ENCODE results near the gene CBX8. TPM values are rescaled to one million over a fixed set of nuclear protein-coding genes. Genes with fewer than 3 reads are reported as not detected.

The CBX8 gene
- total RNA-seq, 1 experiment from 2014 or later: 2.0 TPM

DNA sequence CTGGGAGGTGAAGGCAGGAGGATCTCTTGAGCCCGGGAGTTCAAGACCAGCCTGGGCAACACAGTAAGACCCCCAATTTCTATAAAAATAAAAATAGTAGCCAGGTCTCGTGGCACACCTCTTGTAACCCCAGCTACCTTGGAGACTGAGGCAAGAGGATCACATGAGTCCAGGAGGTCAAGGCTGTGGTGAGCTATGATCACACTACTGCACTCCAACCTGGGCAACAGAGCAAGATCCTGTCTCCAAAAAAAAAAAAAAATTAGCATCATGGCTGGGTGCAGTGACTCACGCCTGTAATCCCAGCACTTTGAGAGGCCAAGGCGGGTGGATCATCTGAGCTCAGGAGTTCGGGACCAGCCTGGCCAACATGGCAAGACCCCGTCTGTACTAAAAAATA is 25.6 kb downstream of the CBX8 start (continued):
- TF ChIP-seq, protein P1, sequence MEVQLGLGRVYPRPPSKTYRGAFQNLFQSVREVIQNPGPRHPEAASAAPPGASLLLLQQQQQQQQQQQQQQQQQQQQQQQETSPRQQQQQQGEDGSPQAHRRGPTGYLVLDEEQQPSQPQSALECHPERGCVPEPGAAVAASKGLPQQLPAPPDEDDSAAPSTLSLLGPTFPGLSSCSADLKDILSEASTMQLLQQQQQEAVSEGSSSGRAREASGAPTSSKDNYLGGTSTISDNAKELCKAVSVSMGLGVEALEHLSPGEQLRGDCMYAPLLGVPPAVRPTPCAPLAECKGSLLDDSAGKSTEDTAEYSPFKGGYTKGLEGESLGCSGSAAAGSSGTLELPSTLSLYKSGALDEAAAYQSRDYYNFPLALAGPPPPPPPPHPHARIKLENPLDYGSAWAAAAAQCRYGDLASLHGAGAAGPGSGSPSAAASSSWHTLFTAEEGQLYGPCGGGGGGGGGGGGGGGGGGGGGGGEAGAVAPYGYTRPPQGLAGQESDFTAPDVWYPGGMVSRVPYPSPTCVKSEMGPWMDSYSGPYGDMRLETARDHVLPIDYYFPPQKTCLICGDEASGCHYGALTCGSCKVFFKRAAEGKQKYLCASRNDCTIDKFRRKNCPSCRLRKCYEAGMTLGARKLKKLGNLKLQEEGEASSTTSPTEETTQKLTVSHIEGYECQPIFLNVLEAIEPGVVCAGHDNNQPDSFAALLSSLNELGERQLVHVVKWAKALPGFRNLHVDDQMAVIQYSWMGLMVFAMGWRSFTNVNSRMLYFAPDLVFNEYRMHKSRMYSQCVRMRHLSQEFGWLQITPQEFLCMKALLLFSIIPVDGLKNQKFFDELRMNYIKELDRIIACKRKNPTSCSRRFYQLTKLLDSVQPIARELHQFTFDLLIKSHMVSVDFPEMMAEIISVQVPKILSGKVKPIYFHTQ (CRISPR knock-in tag; IDR thresholded peaks at IDR 0.05): no peak
- TF ChIP-seq FOXJ3 (CRISPR knock-in tag; IDR thresholded peaks at IDR 0.05; ENCODE audit: borderline replicate concordance) (no peak), RORB (CRISPR knock-in tag; IDR thresholded peaks at IDR 0.05) (no peak), SMAD4 (CRISPR knock-in tag; IDR thresholded peaks at IDR 0.05) (no peak), NR1H2 (CRISPR knock-in tag; IDR thresholded peaks at IDR 0.05) (no peak)

DNA sequence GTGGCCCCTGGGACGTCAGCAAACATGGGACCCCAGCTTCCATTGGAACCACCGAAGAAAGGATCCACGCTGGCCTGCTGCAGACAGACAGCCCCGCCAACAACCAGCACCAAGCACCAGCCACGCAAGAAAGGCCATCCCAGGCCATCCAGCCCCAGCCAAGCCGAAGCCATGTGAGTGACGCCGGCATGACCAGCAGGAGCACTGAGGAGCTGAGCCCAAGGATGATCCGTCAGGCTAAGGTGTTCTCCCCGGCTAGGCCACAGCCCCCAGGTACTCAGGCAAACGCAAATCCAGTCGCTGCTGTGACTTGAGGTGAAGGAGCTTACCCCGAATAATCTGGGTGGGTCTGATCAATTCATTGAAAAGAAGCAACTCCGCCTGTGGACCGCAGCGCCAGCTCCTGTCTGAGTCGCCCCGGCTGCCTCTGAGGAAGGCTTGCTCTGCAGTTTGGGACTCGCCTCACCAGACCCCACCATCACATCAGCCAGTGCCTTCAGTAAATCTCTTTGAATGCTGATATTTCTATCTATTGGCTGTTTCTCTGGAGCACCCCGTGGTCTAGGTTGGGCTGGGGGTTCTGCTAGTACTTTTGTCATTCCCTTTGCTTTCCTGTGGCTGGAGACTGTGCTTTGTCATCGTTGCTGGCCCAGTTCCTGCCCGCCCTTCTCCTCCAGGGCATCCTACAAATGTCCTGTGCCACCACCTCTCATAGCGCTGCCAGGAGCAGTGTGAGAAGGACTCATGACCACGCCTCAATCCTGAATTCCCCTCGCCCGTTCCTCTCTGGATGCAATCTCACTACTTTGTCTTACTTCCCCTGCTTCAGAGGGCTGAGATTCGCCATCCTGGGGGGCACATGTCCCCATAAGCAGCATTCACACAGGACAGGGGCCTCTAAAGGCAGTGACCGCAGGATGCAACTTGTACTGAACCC is 27.0 kb downstream of the CBX8 start:
- DNase-seq (ENCODE audit: low spot score) (no peak), ATAC-seq (peak; percentile 30; the same call in 1 of the 2 replicates)
- Mint-ChIP-seq H3K4me3 (no peak overlapping the region), H3K36me3 (no peaks in the 10 kb centered on the region), H3K4me1 (peaks cover 6% of the 10 kb centered on the region), H3K27me3 (ENCODE audit: low read depth) (peaks cover 12% of the 10 kb centered on the region), H3K9me3 (peaks cover 7% of the 10 kb centered on the region; the same call in 1 of the 2 replicates), H3K27ac (no peak overlapping the region; the same call in 1 of the 2 replicates)
- ChIA-PET POLR2A (interaction anchor here (0.6 kb wide), 1 partner anchor 16 kb away, joined by 6 read pairs; no protein-coding TSS in a partner anchor), CTCF (interaction anchor here (0.6 to 1.8 kb wide), 6 partner anchors 17 to 71 kb away, joined by 3 to 8 read pairs (median 3); no protein-coding TSS in a partner anchor)
- TF ChIP-seq CREB1 (CRISPR knock-in tag; IDR thresholded peaks at IDR 0.05) (no peak), NFATC4 (CRISPR knock-in tag; IDR thresholded peaks at IDR 0.05) (no peak), ZNF423 (CRISPR knock-in tag; IDR thresholded peaks at IDR 0.05) (no peak), ZNF263 (CRISPR knock-in tag; IDR thresholded peaks at IDR 0.05; ENCODE audit: low read depth) (no peak), PRRX2 (CRISPR knock-in tag; IDR thresholded peaks at IDR 0.05) (no peak), ZNF121 (CRISPR knock-in tag; IDR thresholded peaks at IDR 0.05) (no peak), NFYB (CRISPR knock-in tag; conservative IDR thresholded peaks at IDR 0.05; ENCODE audit: low read depth) (no peak), GRHL2 (CRISPR knock-in tag; IDR thresholded peaks at IDR 0.05; ENCODE audit: insufficient replicate concordance, severe bottlenecking) (no peak)
- TF ChIP-seq, protein P2, sequence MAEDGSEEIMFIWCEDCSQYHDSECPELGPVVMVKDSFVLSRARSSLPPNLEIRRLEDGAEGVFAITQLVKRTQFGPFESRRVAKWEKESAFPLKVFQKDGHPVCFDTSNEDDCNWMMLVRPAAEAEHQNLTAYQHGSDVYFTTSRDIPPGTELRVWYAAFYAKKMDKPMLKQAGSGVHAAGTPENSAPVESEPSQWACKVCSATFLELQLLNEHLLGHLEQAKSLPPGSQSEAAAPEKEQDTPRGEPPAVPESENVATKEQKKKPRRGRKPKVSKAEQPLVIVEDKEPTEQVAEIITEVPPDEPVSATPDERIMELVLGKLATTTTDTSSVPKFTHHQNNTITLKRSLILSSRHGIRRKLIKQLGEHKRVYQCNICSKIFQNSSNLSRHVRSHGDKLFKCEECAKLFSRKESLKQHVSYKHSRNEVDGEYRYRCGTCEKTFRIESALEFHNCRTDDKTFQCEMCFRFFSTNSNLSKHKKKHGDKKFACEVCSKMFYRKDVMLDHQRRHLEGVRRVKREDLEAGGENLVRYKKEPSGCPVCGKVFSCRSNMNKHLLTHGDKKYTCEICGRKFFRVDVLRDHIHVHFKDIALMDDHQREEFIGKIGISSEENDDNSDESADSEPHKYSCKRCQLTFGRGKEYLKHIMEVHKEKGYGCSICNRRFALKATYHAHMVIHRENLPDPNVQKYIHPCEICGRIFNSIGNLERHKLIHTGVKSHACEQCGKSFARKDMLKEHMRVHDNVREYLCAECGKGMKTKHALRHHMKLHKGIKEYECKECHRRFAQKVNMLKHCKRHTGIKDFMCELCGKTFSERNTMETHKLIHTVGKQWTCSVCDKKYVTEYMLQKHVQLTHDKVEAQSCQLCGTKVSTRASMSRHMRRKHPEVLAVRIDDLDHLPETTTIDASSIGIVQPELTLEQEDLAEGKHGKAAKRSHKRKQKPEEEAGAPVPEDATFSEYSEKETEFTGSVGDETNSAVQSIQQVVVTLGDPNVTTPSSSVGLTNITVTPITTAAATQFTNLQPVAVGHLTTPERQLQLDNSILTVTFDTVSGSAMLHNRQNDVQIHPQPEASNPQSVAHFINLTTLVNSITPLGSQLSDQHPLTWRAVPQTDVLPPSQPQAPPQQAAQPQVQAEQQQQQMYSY (CRISPR knock-in tag; IDR thresholded peaks at IDR 0.05): no peak
- TF ChIP-seq, protein P3, sequence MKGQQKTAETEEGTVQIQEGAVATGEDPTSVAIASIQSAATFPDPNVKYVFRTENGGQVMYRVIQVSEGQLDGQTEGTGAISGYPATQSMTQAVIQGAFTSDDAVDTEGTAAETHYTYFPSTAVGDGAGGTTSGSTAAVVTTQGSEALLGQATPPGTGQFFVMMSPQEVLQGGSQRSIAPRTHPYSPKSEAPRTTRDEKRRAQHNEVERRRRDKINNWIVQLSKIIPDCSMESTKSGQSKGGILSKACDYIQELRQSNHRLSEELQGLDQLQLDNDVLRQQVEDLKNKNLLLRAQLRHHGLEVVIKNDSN (CRISPR knock-in tag; IDR thresholded peaks at IDR 0.05): no peak
- TF ChIP-seq, protein P4, sequence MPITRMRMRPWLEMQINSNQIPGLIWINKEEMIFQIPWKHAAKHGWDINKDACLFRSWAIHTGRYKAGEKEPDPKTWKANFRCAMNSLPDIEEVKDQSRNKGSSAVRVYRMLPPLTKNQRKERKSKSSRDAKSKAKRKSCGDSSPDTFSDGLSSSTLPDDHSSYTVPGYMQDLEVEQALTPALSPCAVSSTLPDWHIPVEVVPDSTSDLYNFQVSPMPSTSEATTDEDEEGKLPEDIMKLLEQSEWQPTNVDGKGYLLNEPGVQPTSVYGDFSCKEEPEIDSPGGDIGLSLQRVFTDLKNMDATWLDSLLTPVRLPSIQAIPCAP (CRISPR knock-in tag; IDR thresholded peaks at IDR 0.05): no peak
- TF ChIP-seq, protein P5, sequence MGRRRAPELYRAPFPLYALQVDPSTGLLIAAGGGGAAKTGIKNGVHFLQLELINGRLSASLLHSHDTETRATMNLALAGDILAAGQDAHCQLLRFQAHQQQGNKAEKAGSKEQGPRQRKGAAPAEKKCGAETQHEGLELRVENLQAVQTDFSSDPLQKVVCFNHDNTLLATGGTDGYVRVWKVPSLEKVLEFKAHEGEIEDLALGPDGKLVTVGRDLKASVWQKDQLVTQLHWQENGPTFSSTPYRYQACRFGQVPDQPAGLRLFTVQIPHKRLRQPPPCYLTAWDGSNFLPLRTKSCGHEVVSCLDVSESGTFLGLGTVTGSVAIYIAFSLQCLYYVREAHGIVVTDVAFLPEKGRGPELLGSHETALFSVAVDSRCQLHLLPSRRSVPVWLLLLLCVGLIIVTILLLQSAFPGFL (CRISPR knock-in tag; IDR thresholded peaks at IDR 0.05; ENCODE audit: borderline replicate concordance): no peak
- TF ChIP-seq, protein P6, sequence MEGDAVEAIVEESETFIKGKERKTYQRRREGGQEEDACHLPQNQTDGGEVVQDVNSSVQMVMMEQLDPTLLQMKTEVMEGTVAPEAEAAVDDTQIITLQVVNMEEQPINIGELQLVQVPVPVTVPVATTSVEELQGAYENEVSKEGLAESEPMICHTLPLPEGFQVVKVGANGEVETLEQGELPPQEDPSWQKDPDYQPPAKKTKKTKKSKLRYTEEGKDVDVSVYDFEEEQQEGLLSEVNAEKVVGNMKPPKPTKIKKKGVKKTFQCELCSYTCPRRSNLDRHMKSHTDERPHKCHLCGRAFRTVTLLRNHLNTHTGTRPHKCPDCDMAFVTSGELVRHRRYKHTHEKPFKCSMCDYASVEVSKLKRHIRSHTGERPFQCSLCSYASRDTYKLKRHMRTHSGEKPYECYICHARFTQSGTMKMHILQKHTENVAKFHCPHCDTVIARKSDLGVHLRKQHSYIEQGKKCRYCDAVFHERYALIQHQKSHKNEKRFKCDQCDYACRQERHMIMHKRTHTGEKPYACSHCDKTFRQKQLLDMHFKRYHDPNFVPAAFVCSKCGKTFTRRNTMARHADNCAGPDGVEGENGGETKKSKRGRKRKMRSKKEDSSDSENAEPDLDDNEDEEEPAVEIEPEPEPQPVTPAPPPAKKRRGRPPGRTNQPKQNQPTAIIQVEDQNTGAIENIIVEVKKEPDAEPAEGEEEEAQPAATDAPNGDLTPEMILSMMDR (IDR thresholded peaks at IDR 0.05): no peak
- TF ChIP-seq, protein P7, sequence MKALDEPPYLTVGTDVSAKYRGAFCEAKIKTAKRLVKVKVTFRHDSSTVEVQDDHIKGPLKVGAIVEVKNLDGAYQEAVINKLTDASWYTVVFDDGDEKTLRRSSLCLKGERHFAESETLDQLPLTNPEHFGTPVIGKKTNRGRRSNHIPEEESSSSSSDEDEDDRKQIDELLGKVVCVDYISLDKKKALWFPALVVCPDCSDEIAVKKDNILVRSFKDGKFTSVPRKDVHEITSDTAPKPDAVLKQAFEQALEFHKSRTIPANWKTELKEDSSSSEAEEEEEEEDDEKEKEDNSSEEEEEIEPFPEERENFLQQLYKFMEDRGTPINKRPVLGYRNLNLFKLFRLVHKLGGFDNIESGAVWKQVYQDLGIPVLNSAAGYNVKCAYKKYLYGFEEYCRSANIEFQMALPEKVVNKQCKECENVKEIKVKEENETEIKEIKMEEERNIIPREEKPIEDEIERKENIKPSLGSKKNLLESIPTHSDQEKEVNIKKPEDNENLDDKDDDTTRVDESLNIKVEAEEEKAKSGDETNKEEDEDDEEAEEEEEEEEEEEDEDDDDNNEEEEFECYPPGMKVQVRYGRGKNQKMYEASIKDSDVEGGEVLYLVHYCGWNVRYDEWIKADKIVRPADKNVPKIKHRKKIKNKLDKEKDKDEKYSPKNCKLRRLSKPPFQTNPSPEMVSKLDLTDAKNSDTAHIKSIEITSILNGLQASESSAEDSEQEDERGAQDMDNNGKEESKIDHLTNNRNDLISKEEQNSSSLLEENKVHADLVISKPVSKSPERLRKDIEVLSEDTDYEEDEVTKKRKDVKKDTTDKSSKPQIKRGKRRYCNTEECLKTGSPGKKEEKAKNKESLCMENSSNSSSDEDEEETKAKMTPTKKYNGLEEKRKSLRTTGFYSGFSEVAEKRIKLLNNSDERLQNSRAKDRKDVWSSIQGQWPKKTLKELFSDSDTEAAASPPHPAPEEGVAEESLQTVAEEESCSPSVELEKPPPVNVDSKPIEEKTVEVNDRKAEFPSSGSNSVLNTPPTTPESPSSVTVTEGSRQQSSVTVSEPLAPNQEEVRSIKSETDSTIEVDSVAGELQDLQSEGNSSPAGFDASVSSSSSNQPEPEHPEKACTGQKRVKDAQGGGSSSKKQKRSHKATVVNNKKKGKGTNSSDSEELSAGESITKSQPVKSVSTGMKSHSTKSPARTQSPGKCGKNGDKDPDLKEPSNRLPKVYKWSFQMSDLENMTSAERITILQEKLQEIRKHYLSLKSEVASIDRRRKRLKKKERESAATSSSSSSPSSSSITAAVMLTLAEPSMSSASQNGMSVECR (CRISPR knock-in tag; IDR thresholded peaks at IDR 0.05; ENCODE audit: borderline replicate concordance): no peak

All from WTC11 (cell line).